ENCODE data around the gene RNU1-3. TPM values are rescaled to one million over a fixed set of nuclear protein-coding genes. Genes with fewer than 3 reads are reported as not detected.
"Not testable (repeated sequence)": the region's sequence is repeated elsewhere in the genome, so short reads cannot be mapped to it uniquely, and the experiment has no call there.

Gene RNU1-3
- polyA plus RNA-seq (66.0 to 67.0 TPM in 2 of 3 replicates, not detected in the other), polyA minus RNA-seq (13,175 to 24,724 TPM (median 16,252 TPM) in 3 replicates)
- polyA plus RNA-seq (2011; ENCODE audit: low read depth) = not detected
- not detected in 2 replicates for polyA plus RNA-seq (2011; cell fraction: cytosol; rRNA removed)
- under 0.01 TPM in 2 replicates for polyA plus RNA-seq (2011; cell fraction: nucleus; rRNA removed)
- not detected in 2 replicates for polyA plus RNA-seq (2012; ENCODE audit: low replicate concordance)
- polyA minus RNA-seq (2011; cell fraction: cytosol; rRNA and poly(A)+ RNA removed) = 39,283 TPM
- polyA minus RNA-seq (2011; cell fraction: nucleus; rRNA and poly(A)+ RNA removed) = 15,420 and 21,721 TPM in 2 replicates

DNA sequence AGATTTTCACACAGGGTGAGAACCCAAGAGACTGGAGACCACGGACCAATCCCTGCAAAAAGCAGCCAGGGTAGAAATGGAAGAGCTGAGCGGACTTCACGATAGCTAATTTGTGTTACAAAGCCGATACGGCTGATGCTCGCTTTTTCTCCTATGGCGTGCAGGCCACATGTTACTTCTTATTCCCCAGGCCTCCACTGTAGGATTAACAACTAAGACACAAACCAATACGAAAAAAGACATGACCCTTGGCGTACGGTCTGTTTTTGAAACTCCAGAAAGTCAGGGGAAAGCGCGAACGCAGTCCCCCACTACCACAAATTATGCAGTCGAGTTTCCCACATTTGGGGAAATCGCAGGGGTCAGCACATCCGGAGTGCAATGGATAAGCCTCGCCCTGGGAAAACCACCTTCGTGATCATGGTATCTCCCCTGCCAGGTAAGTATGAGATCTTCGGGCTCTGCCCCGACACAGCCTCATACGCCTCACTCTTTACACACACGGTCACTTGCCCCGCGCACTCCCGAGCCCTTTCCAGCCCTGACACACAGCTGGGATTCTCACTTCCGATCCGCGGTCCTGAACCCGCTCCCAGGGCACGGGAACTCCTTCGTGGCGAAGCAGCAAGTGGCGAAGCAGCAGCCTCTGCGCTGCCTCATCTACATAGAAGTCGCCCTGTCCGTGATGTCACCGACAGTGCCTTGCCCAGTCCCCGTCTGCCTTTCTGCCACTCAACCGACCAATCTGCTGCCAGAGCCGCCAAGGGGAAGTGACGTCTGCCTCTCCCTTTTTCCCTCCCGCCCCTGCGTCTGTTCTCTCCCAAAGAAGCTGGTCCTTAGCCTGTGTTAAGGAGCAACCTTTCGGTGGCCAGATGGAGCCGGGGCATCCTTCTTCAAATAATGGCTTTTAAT lies at the start of gene RNU1-3:
Gene RNU1-3, minus strand, starts transcription at position 447 of the 912 bp plus-strand sequence.
- DNase-seq (ENCODE audit: low read depth, low spot score); H3K4me3 ChIP-seq (ENCODE audit: control insufficient read depth in 2 of 3, extremely low read depth in 1 of 3, insufficient read depth in 2 of 3, low read depth in 1 of 3, low read length in 3 of 3); H3K9me3 ChIP-seq (ENCODE audit: control insufficient read depth, low read depth, low read length); H3K9ac ChIP-seq (ENCODE audit: control insufficient read depth, extremely low read depth, insufficient read depth, low read length); H2AFZ ChIP-seq (ENCODE audit: control insufficient read depth, low read length); H3K27me3 ChIP-seq (ENCODE audit: control insufficient read depth, extremely low read depth, insufficient read depth, low read length); H3K4me1 ChIP-seq (ENCODE audit: control insufficient read depth, extremely low read depth, insufficient read depth, low read length); H3K36me3 ChIP-seq (ENCODE audit: control insufficient read depth in 2 of 2, extremely low read depth in 1 of 2, insufficient read depth in 2 of 2, low read length in 2 of 2); H4K20me1 ChIP-seq (ENCODE audit: control insufficient read depth, extremely low read depth, insufficient read depth, low read length); FAIRE-seq; H3K9me1 ChIP-seq (ENCODE audit: control insufficient read depth, extremely low read depth, insufficient read depth, low read length); H3K79me2 ChIP-seq (ENCODE audit: control insufficient read depth, insufficient read depth, low read length); dilution Hi-C loops (cut with MboI; ENCODE audit: extremely low pct_ligation_motif_present, low sequenced_read_pairs); H3K4me2 ChIP-seq (ENCODE audit: control insufficient read depth, extremely low read depth, insufficient read depth, low read depth, low read length); H3K27ac ChIP-seq (ENCODE audit: control insufficient read depth, insufficient read depth, low read length): not testable (repeated sequence)

DNA sequence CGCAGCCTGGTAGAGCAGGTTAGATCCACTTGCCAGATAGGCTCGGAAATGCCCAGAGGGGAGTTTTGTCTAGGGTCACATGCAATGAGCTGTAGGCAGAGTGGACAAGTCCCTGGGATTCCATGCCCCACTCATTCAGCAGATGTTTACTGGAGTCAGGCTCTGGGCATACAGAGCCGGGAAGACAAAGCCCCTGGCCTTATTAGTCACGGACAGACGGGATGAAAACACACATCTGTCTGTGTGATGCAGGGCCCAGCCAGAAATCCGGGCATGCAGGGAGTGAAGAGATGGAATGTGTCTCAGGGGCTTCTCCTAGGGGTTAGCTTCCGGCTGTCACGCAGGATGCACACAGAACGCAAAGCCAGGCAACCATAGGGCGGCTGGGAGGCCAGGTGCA lies 46.7 kb upstream of the RNU1-3 start:
- H3K36me3 ChIP-seq (ENCODE audit: control insufficient read depth in 2 of 2, extremely low read depth in 1 of 2, insufficient read depth in 2 of 2, low read length in 2 of 2); DNase-seq (ENCODE audit: low read depth, low spot score); H3K9me1 ChIP-seq (ENCODE audit: control insufficient read depth, extremely low read depth, insufficient read depth, low read length); H3K9ac ChIP-seq (ENCODE audit: control insufficient read depth, extremely low read depth, insufficient read depth, low read length); H3K79me2 ChIP-seq (ENCODE audit: control insufficient read depth, insufficient read depth, low read length); FAIRE-seq; H3K27ac ChIP-seq (ENCODE audit: control insufficient read depth, insufficient read depth, low read length); H4K20me1 ChIP-seq (ENCODE audit: control insufficient read depth, extremely low read depth, insufficient read depth, low read length); H3K4me3 ChIP-seq (ENCODE audit: control insufficient read depth in 2 of 3, extremely low read depth in 1 of 3, insufficient read depth in 2 of 3, low read depth in 1 of 3, low read length in 3 of 3); dilution Hi-C loops (cut with MboI; ENCODE audit: extremely low pct_ligation_motif_present, low sequenced_read_pairs); H3K4me1 ChIP-seq (ENCODE audit: control insufficient read depth, extremely low read depth, insufficient read depth, low read length); H2AFZ ChIP-seq (ENCODE audit: control insufficient read depth, low read length); H3K4me2 ChIP-seq (ENCODE audit: control insufficient read depth, extremely low read depth, insufficient read depth, low read depth, low read length); H3K9me3 ChIP-seq (ENCODE audit: control insufficient read depth, low read depth, low read length): not testable (repeated sequence)
- peaks cover 16% of the 10 kb centered on the region for H3K27me3 ChIP-seq (ENCODE audit: control insufficient read depth, extremely low read depth, insufficient read depth, low read length)

GRCh38 chr1:16712984-16713383 lies 46.2 kb upstream of the RNU1-3 start:
- DNase-seq (ENCODE audit: low read depth, low spot score); H3K4me1 ChIP-seq (ENCODE audit: control insufficient read depth, extremely low read depth, insufficient read depth, low read length); dilution Hi-C loops (cut with MboI; ENCODE audit: extremely low pct_ligation_motif_present, low sequenced_read_pairs); H2AFZ ChIP-seq (ENCODE audit: control insufficient read depth, low read length); H3K9ac ChIP-seq (ENCODE audit: control insufficient read depth, extremely low read depth, insufficient read depth, low read length); H3K4me2 ChIP-seq (ENCODE audit: control insufficient read depth, extremely low read depth, insufficient read depth, low read depth, low read length); H3K9me3 ChIP-seq (ENCODE audit: control insufficient read depth, low read depth, low read length); FAIRE-seq; H4K20me1 ChIP-seq (ENCODE audit: control insufficient read depth, extremely low read depth, insufficient read depth, low read length); H3K4me3 ChIP-seq (ENCODE audit: control insufficient read depth in 2 of 3, extremely low read depth in 1 of 3, insufficient read depth in 2 of 3, low read depth in 1 of 3, low read length in 3 of 3); H3K27ac ChIP-seq (ENCODE audit: control insufficient read depth, insufficient read depth, low read length); H3K79me2 ChIP-seq (ENCODE audit: control insufficient read depth, insufficient read depth, low read length); H3K9me1 ChIP-seq (ENCODE audit: control insufficient read depth, extremely low read depth, insufficient read depth, low read length); H3K36me3 ChIP-seq (ENCODE audit: control insufficient read depth in 2 of 2, extremely low read depth in 1 of 2, insufficient read depth in 2 of 2, low read length in 2 of 2): not testable (repeated sequence)
- peaks cover 14% of the 10 kb centered on the region for H3K27me3 ChIP-seq (ENCODE audit: control insufficient read depth, extremely low read depth, insufficient read depth, low read length)

GRCh38 chr1:16712582-16712981 lies 45.8 kb upstream of the RNU1-3 start:
- H4K20me1 ChIP-seq (ENCODE audit: control insufficient read depth, extremely low read depth, insufficient read depth, low read length); H3K36me3 ChIP-seq (ENCODE audit: control insufficient read depth in 2 of 2, extremely low read depth in 1 of 2, insufficient read depth in 2 of 2, low read length in 2 of 2); H2AFZ ChIP-seq (ENCODE audit: control insufficient read depth, low read length); dilution Hi-C loops (cut with MboI; ENCODE audit: extremely low pct_ligation_motif_present, low sequenced_read_pairs); H3K9me1 ChIP-seq (ENCODE audit: control insufficient read depth, extremely low read depth, insufficient read depth, low read length); FAIRE-seq; H3K9ac ChIP-seq (ENCODE audit: control insufficient read depth, extremely low read depth, insufficient read depth, low read length); H3K27ac ChIP-seq (ENCODE audit: control insufficient read depth, insufficient read depth, low read length); H3K79me2 ChIP-seq (ENCODE audit: control insufficient read depth, insufficient read depth, low read length); H3K9me3 ChIP-seq (ENCODE audit: control insufficient read depth, low read depth, low read length); H3K4me1 ChIP-seq (ENCODE audit: control insufficient read depth, extremely low read depth, insufficient read depth, low read length); DNase-seq (ENCODE audit: low read depth, low spot score); H3K4me3 ChIP-seq (ENCODE audit: control insufficient read depth in 2 of 3, extremely low read depth in 1 of 3, insufficient read depth in 2 of 3, low read depth in 1 of 3, low read length in 3 of 3); H3K4me2 ChIP-seq (ENCODE audit: control insufficient read depth, extremely low read depth, insufficient read depth, low read depth, low read length): not testable (repeated sequence)
- peaks cover 11% of the 10 kb centered on the region for H3K27me3 ChIP-seq (ENCODE audit: control insufficient read depth, extremely low read depth, insufficient read depth, low read length)
